Liver (tissue), 9 donors: ENCODE results near the gene FBN1. TPM values are rescaled to one million over a fixed set of nuclear protein-coding genes. Genes with fewer than 3 reads are reported as not detected.

Source experiments
- DNase-seq: peaks from one replicate; pipeline ENCODE4 v3.0.0-alpha.2; 2017; ENCODE audit warnings: low spot score
- H3K27ac ChIP-seq, 2 donors: one replicate each; pipeline ENCODE4 v1.7.0; 2013; ENCODE audit warnings: inconsistent platforms in 2 of 2, low read length in 2 of 2, control low read depth in 1 of 2, low read depth in 1 of 2, mild to moderate bottlenecking in 1 of 2
- H3K27me3 ChIP-seq, 4 donors: one replicate each; pipeline versions ENCODE4 v1.6.1 to v1.7.0; 2013; ENCODE audit warnings: low read length in 3 of 4, inconsistent platforms in 1 of 4, mild to moderate bottlenecking in 1 of 4, moderate library complexity in 1 of 4; ENCODE audit not compliant: control insufficient read depth in 4 of 4, insufficient read depth in 4 of 4
- H3K36me3 ChIP-seq, 4 donors: one replicate each; pipeline versions ENCODE4 v1.6.1 to v1.7.0; 2013; ENCODE audit warnings: low read length in 3 of 4, mild to moderate bottlenecking in 3 of 4, low read depth in 1 of 4, moderate library complexity in 1 of 4; ENCODE audit not compliant: control insufficient read depth in 4 of 4, insufficient read depth in 3 of 4
- H3K4me1 ChIP-seq, 4 donors: one replicate each; pipeline versions ENCODE4 v1.6.1 to v1.7.0; 2013; ENCODE audit warnings: low read length in 3 of 4, mild to moderate bottlenecking in 3 of 4, moderate library complexity in 1 of 4; ENCODE audit not compliant: control insufficient read depth in 4 of 4, insufficient read depth in 4 of 4
- H3K4me3 ChIP-seq, 3 donors: one replicate each; pipeline versions ENCODE4 v1.6.1 to v1.7.0; 2013; ENCODE audit warnings: low read length in 3 of 3, control low read depth in 1 of 3, low read depth in 1 of 3, mild to moderate bottlenecking in 1 of 3
- H3K9ac ChIP-seq, 2 donors: one replicate each; pipeline ENCODE4 v1.7.0; 2013; ENCODE audit warnings: low read length in 2 of 2, mild to moderate bottlenecking in 2 of 2, moderate library complexity in 2 of 2, control low read depth in 1 of 2, low read depth in 1 of 2
- H3K9me3 ChIP-seq, 4 donors: one replicate each; pipeline versions ENCODE4 v1.6.1 to v1.7.0; 2013; ENCODE audit warnings: low read length in 3 of 4; ENCODE audit not compliant: control insufficient read depth in 4 of 4
- ATF3 ChIP-seq: IDR thresholded peaks from 2 replicates; pipeline ENCODE4 v1.6.1; 2016; ENCODE audit warnings: antibody characterized with exemption
- CTCF ChIP-seq: fragments of 150-350 bp; IDR thresholded peaks from 2 replicates; pipeline ENCODE4 v1.5.1; 2017; ENCODE audit warnings: improper control_type of control experiment, low read depth, low read length; ENCODE audit not compliant: missing input control
- EGR1 ChIP-seq, 2 donors: IDR thresholded peaks; 2 replicates each; pipeline ENCODE4 v1.6.1; 2016 to 2018; ENCODE audit warnings: antibody characterized with exemption in 2 of 2, low read depth in 2 of 2
- FOXA2 ChIP-seq: IDR thresholded peaks from 2 replicates; pipeline ENCODE4 v1.6.1; 2016; ENCODE audit warnings: antibody characterized with exemption
- GABPA ChIP-seq, 2 donors: IDR thresholded peaks in 1 of 2; conservative IDR thresholded peaks in 1 of 2; 2 replicates each; pipeline ENCODE4 v1.6.1; 2016; ENCODE audit warnings: antibody characterized with exemption in 2 of 2, mild to moderate bottlenecking in 1 of 2, moderate library complexity in 1 of 2
- HNF4A ChIP-seq, 2 donors: conservative IDR thresholded peaks; 2 replicates each; pipeline ENCODE4 v1.6.1; 2016; ENCODE audit warnings: antibody characterized with exemption in 2 of 2, mild to moderate bottlenecking in 2 of 2
- JUND ChIP-seq, 2 donors: IDR thresholded peaks; 2 replicates each; pipeline ENCODE4 v1.6.1; 2016; ENCODE audit warnings: antibody characterized with exemption in 2 of 2
- MAX ChIP-seq: IDR thresholded peaks from 2 replicates; pipeline ENCODE4 v1.6.1; 2016; ENCODE audit warnings: antibody characterized with exemption
- NR2F2 ChIP-seq: IDR thresholded peaks from 2 replicates; pipeline ENCODE4 v1.6.1; 2016; ENCODE audit warnings: antibody characterized with exemption
- RAD21 ChIP-seq, 2 donors: IDR thresholded peaks; 2 replicates each; pipeline ENCODE4 v1.6.1; 2016; ENCODE audit warnings: antibody characterized with exemption in 2 of 2, mild to moderate bottlenecking in 2 of 2
- RXRA ChIP-seq, 2 donors: IDR thresholded peaks; 2 replicates each; pipeline ENCODE4 v1.6.1; 2017 to 2018; ENCODE audit warnings: antibody characterized with exemption in 2 of 2, mild to moderate bottlenecking in 1 of 2
- SP1 ChIP-seq: IDR thresholded peaks from 2 replicates; pipeline ENCODE4 v1.6.1; 2018; ENCODE audit warnings: antibody characterized with exemption, mild to moderate bottlenecking
- TAF1 ChIP-seq: conservative IDR thresholded peaks from 2 replicates; pipeline ENCODE4 v1.6.1; 2016; ENCODE audit warnings: antibody characterized with exemption, mild to moderate bottlenecking
- YY1 ChIP-seq: IDR thresholded peaks from 2 replicates; pipeline ENCODE4 v1.6.1; 2016; ENCODE audit warnings: antibody characterized with exemption, mild to moderate bottlenecking
- ZBTB33 ChIP-seq: IDR thresholded peaks from 2 replicates; pipeline ENCODE4 v1.6.1; 2016; ENCODE audit warnings: antibody characterized with exemption
- WGBS: extraction: QIAGEN DNeasy Blood & Tissue Kit; methylation state at CpG from one replicate; pipeline ENCODE4 v1.1.7; 2013; 5-methylcytosine and 5-hydroxymethylcytosine counted together
- polyA plus RNA-seq, 2 donors: library from polyadenylated mRNA; stranded (reverse) in 1 of 2; unstranded in 1 of 2; fragments of 200-250 nt in 1 of 2; fragments of >200 nt in 1 of 2; fragmentation: Nextera tagmentation in 1 of 2; extraction: Ambion mirVana in 1 of 2; gene quantifications; one replicate each; pipeline versions ENCODE4 v1.2.1 to v1.2.3, GENCODE V29; 2013 to 2015
- total RNA-seq, 2 donors: library from RNA; depleted of rRNA; stranded (reverse); fragments of >200 nt; gene quantifications; one replicate each; pipeline ENCODE4 v1.2.3, GENCODE V29; 2014
- donor health status: healthy.
- donor health status: healthy.
- donor health status: healthy.
- donor health status: healthy.
- donor health status: healthy.

FBN1 gene
- total and polyA plus RNA-seq, 4 donors: 1.3 to 20.1 (median 12.4) TPM

GRCh38 chr15:48557335-48557734, 88.2 kb downstream of the FBN1 start:
- H3K27ac ChIP-seq: no peak overlapping the region
- H3K27me3 ChIP-seq: no peaks in the 10 kb centered on the region
- DNase-seq: no peak
- H3K9ac ChIP-seq: no peak overlapping the region
- TF ChIP-seq GABPA (IDR thresholded peaks at IDR 0.05 in 1 of 2, conservative IDR thresholded peaks at IDR 0.05 in 1 of 2): no peak
- TF ChIP-seq YY1: no peak
- TF ChIP-seq TAF1: no peak
- no peak for TF ChIP-seq MAX
- TF ChIP-seq ZBTB33: no peak
- TF ChIP-seq JUND (IDR thresholded peaks at IDR 0.05): no peak
- no peaks in the 10 kb centered on the region for H3K36me3 ChIP-seq
- H3K4me3 ChIP-seq: no peak overlapping the region
- WGBS: 91% methylated on average over 8 of the region's 8 CpGs
- no peaks in the 10 kb centered on the region for H3K4me1 ChIP-seq
- H3K9me3 ChIP-seq: no peaks in the 10 kb centered on the region

- H3K27ac ChIP-seq: no peak overlapping the region
Observed at GRCh38 chr15:48556159-48556897, 89.2 kb downstream of the FBN1 start.

More at GRCh38 chr15:48556159-48556897, 89.2 kb downstream of the FBN1 start:
- TF ChIP-seq RXRA (IDR thresholded peaks at IDR 0.05) (no peak), JUND (IDR thresholded peaks at IDR 0.05) (no peak), FOXA2 (no peak), TAF1 (no peak), ZBTB33 (no peak), RAD21 (IDR thresholded peaks at IDR 0.05) (no peak), EGR1 (IDR thresholded peaks at IDR 0.05; ENCODE audit: low read depth in 2 of 2) (no peak), ATF3 (no peak), NR2F2 (no peak), SP1 (no peak), GABPA (IDR thresholded peaks at IDR 0.05 in 1 of 2, conservative IDR thresholded peaks at IDR 0.05 in 1 of 2) (no peak), HNF4A (conservative IDR thresholded peaks at IDR 0.05) (no peak), YY1 (no peak), CTCF (no peak)
- Histone ChIP-seq H3K9ac (no peak overlapping the region), H3K36me3 (no peaks in the 10 kb centered on the region), H3K4me3 (no peak overlapping the region), H3K9me3 (no peaks in the 10 kb centered on the region), H3K4me1 (no peaks in the 10 kb centered on the region), H3K27me3 (no peaks in the 10 kb centered on the region)
- no peak for DNase-seq
- WGBS: 85% methylated on average over 7 of the region's 7 CpGs
